DMS153 treated with DMSO at 0.1 percent for 48 hours (cell line): ENCODE measurements around the gene EZH2.

Experiments used
- DNase-seq: peaks from one replicate; lab custom pipeline; 2025; ENCODE audit not compliant: unreplicated experiment; lab: John Stamatoyannopoulos, UW

Gene EZH2

DNA sequence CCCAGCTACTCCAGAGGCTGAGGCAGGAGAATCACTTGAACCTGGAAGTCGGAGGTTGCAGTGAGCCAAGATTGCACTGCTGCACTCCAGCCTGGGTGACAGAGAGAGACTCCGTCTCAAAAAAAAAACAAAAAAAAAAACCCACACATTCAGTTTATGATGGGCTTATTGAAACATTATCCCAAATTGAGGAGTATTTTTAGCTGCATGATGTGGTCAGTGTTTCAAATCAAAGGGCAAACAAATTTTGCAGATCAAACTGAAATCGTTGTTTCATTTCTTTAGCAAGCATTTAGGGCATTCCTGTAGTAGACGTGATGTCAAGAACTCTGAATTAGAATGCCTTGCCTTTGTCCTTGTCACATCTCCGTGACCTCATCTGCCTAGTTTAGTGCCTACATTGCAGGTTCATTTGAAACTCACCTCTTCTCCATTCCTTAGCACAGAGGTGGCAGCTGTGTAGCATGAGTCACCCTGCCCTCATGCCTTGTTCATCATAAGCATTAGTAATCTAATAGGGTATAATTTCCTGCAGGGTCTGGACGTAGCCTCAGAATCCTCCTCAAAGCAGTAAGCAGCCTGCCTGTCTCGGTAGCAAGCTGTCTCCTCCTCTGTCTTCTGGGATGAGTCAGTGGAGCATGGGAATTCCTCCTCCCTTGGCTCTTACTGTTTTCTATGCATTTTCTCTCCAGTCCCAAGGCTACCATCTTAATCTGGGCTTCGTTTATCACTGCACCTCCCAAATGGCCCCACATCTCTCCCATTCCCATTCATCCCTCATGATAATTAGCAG is 111.6 kb downstream of the EZH2 start:
- no peak for DNase-seq

DNA sequence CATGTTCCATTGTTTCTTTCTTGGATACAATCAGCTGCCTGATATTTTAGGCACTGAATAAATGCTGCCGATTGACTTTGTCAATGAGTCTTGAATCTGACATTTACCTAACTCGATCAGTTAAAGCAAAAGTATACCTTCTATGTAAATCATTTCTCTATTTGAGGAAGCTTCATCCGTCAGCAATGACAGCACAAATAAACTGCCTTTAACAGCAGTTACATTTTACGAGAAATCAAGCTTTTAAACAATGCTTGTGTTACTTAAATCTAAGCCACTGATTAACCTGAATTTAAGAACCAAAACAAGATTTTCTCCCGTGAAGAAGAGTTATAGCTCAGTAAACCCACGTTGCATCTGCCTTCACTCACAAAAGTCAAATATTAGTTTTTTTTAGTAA is 114.1 kb downstream of the EZH2 start:
- DNase-seq, result no peak

- no peak for DNase-seq
Measured at GRCh38 chr7:148763622-148764021, 120.5 kb downstream of the EZH2 start.

- no peak for DNase-seq
Measured at GRCh38 chr7:148761499-148762278, 122.4 kb downstream of the EZH2 start.
